ELF-1 (cell line): ENCODE data around the gene SHISA5.
A peak's percentile ranks its signal among the peaks of the same experiment; 100 is the strongest.

Experiments
- DNase-seq: peaks from one replicate; pipeline ENCODE4 v3.0.0-alpha.2; 2016; ENCODE audit warnings: low read depth, low spot score

The SHISA5 gene

GRCh38 chr3:48459773-48460516 lies 44.0 kb downstream of the SHISA5 start:
- no peak for DNase-seq

GRCh38 chr3:48459331-48459730 lies 44.6 kb downstream of the SHISA5 start:
- DNase-seq: no peak

GRCh38 chr3:48456456-48456855 lies 47.5 kb downstream of the SHISA5 start:
- no peak for DNase-seq

DNA sequence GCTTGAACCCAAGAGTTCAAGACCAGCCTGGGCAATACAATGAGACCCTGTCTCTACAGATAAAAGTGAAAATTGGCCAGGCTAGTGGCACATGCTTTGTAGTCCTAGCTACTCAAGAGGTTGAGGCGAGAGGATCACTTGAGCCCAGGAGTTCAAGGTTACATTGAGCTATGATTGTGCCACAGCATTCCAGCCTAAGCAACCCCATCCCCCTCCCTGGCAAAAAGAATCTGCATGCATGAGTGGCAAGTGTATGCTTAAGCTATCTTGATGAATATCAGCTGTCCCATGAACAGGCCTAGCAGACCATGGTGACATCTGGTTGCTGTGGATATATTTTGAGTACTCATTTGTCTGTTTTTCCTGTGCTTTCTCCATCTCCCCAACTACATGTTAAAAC lies 52.7 kb downstream of the SHISA5 start:
- DNase-seq: no peak

DNA sequence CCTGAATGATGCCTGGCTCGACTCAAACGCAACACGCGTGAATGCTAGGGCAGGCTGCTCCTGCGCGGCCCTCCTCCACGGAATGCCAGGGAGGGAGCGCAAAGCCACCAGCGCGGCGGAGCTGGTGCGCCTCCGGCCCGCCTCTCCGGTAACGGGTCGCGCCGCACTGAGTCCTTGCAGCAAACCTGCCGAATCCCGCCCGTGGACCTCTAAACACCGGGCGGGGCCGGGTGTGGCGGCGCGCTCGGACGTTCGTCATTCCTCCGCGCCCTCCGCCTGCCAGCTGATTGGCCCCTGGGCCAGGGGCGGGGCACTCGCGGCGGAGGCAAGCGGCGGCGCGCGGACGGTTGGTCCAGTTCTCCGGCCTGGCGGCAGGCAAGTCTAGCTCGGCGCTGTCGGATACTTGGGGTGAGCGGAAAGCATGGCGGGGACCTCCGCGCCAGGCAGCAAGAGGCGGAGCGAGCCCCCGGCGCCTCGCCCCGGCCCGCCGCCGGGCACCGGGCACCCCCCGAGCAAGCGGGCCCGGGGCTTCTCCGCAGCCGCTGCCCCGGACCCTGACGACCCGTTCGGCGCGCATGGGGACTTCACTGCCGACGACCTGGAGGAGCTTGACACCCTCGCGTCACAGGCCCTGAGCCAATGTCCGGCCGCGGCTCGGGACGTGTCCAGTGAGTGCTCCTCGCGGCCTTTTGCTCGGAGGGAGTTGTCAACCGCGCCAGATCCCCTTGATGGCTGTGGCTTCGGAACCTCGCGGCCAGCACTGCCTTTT lies 57.4 kb downstream of the SHISA5 start, which contains the start of gene ATRIP:
ATRIP (plus strand) TSS at position 313 of the 769 bp plus-strand sequence; CDS start at position 422, 109 bp downstream.
- peak; percentile 93 for DNase-seq

- DNase-seq: no peak
These were observed 57.9 kb downstream of the SHISA5 start for GRCh38 chr3:48446043-48446424.

GRCh38 chr3:48445277-48445882 lies 58.6 kb downstream of the SHISA5 start:
- DNase-seq: no peak

GRCh38 chr3:48441940-48442339 lies 62.0 kb downstream of the SHISA5 start:
- DNase-seq: no peak

DNA sequence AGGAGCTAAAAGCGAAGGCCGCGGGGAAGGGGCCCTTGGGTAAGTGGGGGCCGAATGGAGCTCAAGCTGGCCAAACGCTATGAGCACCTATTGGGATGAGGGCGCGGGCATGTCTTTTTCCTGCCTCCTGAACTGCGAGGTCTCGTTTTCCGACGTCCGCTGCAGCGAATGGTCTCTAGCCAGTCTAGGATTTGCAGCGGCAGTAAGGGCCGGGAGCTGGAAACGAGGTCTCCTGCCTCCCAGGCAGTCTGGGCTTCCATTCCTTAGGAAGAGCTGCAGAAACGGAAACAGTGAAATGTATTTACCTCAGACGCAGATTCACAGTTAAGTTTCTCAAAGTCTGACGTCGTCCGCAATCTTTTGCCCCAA lies 63.4 kb downstream of the SHISA5 start:
- DNase-seq: no peak

DNA sequence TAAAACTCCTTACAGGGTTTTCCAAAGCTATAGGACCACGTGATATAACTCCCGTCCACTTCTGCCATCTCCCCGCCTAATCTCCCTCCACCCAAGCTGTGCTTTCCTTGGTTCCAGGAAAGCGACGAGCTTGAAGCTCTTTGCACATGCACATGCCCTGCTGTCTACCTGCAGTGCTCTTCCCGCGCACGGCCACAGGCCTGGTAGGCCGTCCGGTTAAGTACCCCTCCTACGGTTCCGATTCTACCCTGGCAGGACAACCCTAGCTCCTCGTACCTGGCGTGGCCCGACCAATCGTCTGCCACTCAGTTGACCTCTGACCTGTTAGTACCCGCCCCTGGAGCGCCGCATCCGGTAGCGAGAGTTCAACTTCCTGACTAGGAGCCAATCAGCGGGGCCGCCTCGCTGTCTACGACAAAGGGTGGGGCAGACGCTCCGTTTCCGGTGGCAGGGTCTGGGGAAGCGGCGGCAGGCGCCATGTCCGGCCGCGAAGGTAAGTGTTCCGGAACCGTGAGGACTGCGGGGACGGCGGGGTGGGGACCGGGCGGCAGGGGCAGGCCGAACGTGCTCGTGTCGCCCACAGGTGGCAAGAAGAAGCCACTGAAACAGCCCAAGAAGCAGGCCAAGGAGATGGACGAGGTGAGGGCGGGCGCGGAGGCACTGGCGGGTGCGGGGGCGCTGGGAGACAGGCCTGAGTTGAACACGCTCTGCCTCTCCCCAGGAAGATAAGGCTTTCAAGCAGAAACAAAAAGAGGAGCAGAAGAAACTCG lies 64.0 kb downstream of the SHISA5 start, which contains the start of the genes CCDC51 and TMA7:
CCDC51 (minus strand) TSS at position 300 of the 770 bp plus-strand sequence. CDS start 4,991 bp downstream, outside the sequence.
TMA7 (plus strand) TSS at position 438 of the 770 bp plus-strand sequence; CDS start at position 478, 40 bp downstream.
- peak; percentile 98 for DNase-seq

- DNase-seq: no peak
These were observed 66.2 kb downstream of the SHISA5 start for GRCh38 chr3:48437812-48438211.

GRCh38 chr3:48436855-48437254 lies 67.1 kb downstream of the SHISA5 start:
- DNase-seq: no peak

DNA sequence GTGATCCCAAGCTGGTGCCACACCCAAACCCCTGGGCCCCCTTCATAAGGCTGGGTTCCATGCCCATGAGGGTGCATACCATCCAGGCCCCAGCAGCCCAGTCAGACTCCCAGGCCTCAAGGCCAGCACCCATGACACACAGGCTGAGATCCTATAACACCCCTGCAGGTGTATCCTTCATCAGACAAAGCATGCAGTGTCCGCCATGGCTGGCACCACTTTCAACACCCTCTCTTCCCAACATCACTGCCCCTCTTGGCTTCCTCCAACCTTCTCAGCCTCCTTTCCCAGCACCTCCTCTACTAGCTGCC lies 67.5 kb downstream of the SHISA5 start:
- no peak for DNase-seq

- DNase-seq: peak; percentile 93
These were observed 68.0 kb downstream of the SHISA5 start for GRCh38 chr3:48435774-48436476.

DNA sequence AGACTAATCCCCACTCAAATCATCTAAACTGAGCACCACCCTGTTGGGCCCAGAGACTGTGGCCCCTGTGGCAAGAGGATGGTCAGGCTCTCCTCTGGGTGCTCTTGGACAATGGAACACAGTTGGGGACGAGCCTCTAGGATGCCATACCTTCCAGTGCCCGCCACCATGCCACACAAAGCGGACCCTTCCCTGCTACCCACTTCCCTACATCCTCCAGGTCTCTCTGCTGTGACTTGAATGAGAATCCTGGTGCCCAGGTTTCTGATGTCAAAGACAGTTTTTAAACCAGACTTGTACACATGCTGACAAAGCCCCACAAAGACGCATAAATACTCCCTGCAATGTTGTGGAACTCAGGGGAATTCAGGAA lies 68.8 kb downstream of the SHISA5 start:
- no peak for DNase-seq

DNA sequence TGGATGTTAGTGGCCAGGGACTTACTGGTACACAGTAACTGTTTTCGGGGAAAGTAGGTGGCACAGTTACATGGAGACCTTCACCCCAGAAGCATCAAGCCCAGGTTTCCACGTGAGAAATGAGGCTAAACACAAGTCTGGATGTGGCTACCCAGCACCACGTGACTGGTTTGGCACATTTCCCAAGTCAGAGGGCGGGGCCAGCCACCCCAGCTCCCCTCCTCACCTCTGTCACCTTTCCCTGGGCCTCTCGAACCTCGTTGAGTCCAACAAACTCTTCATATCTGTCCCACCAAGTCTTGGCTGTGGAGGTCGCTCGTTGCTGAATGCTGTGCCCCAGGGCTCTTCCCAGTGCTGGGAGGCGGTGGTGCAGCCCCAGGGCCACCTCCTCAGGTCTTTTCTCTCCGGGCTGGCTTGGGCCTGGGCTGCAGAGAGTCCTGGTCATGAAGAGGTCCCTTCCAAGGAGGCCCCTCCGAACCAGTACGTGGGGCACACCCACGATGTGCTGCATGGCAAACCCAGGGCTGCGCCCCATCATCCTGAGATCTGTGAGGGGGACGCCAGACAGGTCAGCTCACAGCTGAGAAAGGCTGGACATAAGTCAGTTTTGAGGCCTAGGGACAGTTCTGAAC lies 69.3 kb downstream of the SHISA5 start:
- no peak for DNase-seq

GRCh38 chr3:48433472-48434118 lies 70.4 kb downstream of the SHISA5 start:
- DNase-seq: peak; percentile 44

DNA sequence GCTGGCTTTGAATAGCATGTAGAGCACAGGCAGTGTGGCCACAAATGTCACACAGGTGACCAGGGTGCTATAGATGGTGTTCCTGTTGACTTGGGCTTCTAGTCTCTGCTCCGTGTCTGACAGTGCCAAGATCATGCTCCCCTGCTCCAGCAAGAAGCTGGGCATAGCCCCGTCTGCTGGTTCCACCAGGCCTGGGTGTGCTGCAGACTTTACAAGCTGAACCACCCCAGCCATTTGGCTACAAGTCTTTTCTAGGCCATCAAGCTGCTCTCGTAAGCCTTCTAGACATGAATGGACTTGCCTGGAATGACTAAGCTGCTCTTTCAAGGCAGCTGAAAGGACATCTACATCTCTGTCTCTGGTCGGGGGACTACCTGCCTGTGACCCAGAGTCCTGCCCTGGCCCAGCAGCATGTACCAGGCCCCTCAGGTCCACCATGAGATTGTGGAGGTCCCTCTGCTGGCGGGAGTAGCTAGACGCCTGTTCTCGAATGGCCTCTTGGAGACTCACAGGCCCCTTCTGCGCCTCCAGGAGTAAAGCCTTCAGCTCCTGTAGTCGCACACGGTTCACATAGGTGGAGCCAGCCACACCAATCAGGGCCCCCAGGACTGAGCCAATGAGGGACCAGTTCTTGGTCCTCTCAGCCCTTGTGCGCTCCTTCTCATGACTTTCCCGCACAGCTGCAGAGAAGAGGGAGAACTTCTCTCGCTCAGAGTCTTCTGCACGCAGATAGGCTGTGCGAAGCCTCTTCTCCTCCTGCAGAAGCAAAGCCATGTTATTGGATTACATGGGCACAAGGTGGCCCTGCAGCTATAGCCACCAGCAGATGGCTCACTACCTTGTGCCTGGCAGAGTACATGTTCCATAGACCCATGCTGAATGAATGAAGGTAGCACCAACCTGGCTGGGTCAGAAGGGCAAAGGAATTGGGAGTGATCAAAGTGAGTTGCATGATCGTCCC lies 71.3 kb downstream of the SHISA5 start:
- peak; percentile 86 for DNase-seq
